Renal cortex interstitium (tissue), 11 donors: ENCODE results near the gene NOX3. TPM values are rescaled to one million over a fixed set of nuclear protein-coding genes. Genes with fewer than 3 reads are reported as not detected.
"Not testable (repeated sequence)": the region's sequence is repeated elsewhere in the genome, so short reads cannot be mapped to it uniquely, and the experiment has no call there.

Experiments used
- DNase-seq, 11 donors: peaks; one replicate each; pipeline ENCODE4 v3.0.0-alpha.2; 2013; ENCODE audit warnings: low read depth in 9 of 11, low spot score in 4 of 11; ENCODE audit errors: extremely low read depth in 1 of 11
- polyA plus RNA-seq, 3 donors: library from polyadenylated mRNA; unstranded; fragments of 120-200 nt; gene quantifications; one replicate each; pipeline ENCODE4 v1.2.1, GENCODE V29; 2013; ENCODE audit not compliant: insufficient read length in 3 of 3

Gene NOX3
- polyA plus RNA-seq, 3 donors = 1.1 to 1.7 (median 1.4) TPM

DNA sequence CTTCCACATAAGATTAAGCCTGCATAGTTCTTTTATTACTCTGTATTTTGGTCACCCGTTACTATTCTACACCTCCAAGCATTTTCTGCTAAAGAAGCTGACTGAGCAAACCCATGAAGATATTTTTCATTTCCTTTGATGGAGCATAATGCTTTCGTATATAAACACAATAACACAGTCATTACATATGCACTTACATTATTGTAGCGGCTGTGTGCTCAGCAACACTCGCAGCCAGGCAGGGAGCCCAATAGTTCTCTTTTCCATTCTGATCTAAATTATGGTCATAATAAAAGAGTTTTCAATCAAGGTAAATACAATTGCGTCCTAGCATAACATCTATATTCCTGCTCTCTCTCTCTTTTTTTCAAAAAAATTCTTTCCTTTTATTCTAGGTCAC is 71.7 kb downstream of the NOX3 start:
- DNase-seq = no peak

DNA sequence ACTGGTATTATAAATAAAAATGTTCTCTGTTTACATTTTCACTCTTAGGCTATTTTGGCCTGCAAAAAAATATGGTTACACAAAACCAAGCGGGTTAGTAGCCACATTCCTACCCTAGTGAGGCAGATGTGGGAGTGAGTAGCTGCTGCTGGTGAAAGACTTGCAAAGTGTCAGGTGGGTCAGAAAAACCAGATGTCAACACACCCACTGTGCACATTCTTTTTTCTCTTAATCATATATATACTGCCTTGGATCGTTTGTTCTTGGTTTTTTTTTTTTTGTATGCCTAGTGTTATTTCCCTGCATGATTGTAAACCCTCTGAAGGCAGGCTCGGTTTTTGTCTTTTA is 73.3 kb downstream of the NOX3 start:
- no peak for DNase-seq

DNA sequence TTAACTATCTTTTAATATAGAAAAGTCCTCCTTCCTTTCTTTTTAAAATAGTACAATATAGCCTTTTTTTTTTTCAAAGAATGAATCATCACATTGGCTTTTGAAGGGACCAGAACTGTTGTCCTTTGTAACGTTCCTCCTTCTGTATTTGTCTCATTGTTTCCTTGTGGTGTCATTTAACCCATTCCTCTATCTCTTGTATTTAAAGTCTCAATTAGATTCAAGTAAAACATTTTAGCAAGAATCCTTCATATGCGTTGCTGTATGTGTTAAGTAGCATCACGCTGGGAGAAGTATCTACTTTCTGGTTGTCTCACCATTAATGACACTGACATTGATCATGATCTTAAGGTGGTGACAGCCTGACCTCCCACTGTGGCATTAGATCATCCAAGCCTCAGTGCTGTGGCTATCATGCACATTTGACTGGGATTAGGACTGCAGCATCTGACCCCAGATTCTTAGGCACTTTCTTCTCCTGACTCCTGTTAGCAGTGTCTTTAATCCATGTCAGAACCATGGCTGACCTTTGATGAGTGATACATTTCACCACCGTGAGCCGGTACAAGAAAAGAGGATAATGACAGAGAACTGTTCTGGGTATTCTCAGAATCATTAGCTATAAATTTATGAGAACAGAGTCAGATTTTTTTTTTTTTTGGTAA is 73.8 kb downstream of the NOX3 start:
- no peak for DNase-seq

DNA sequence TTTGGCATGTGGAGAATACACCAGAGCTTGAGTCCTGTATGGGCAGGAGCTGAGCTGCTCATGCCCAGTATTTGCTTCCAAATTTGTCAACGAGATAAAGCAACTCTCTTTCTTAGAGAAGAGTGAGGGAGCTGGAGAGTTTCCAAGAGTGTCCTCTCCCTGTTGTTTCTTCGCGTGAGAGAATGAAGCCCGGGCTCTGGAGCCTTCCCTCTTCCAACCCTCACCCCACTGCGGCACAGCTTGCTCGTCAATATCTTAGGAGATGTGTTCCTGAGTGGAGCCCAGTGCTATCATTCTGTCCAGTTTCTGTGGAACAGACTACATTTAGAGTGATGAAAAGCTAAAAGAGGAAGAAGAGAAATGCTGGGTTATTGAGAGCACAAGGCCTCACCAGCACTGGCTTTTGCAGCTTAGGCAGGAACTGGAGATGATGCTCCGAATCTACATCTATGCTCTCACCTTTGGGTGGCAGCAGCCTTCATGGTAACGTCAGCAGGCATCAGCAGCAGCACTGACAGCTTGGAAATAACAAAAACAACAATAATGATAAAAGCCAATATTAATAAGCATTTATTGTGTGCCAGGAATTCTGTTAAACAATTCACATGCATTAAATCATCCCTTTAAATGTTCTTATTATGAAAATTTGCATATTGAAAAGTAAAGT is 74.8 kb downstream of the NOX3 start:
- DNase-seq = no peak

DNA sequence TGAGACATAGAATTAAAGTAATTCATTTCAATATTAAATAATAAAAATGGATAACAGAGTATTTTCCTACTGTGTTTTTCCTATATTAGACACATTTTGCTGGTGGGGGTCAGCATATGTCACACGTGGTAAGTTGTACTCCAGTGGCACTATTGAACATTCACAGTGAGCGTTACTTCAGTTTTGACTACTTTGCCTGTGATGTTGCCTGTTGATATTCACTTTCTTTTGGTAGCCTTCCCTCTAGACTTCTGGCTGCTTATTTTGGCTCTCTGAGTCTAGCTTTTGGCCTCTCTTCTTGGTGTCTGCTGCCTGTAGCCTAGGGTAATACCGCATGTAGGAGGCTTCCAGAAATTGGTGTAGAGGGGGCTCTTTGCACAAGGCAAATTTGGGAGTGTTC is 76.9 kb downstream of the NOX3 start:
- no peak for DNase-seq

DNA sequence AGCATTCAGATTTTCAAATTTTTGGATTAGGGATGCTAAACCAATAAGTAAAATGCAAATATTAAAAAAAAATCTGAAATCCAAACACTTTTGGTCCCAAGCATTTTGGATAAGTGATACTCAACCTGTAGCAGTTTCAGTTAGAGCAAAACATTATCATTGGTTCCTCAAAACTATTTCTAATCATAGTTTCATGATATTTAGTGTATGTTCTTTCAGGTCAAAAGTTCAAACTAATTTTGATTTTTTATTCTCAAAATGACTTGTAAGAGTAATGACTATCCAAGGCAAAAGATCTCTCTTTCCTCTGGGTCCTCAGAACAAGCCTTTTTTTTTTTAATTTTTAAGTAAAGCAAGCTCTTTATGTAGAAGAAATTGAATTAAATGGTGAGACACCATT is 77.4 kb downstream of the NOX3 start:
- no peak for DNase-seq

DNA sequence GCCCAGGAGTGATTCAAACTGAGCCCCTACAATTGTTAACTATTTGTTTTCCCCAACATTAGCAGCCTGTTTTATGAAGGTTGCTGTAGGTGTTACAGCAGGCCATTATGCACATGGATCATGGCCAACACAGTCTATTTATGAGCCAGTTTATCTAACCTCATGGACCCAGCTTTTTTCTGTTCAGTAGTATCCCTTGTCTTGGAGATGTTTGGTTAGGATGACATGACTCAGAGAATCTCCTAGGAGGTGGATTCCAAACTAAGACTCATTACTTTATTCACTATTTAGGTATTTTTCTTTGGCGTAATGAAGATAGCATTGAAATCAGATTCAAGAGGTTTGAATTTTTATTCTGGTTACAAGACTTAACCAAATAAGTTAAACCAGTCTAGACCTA is 78.6 kb downstream of the NOX3 start:
- DNase-seq = no peak

DNA sequence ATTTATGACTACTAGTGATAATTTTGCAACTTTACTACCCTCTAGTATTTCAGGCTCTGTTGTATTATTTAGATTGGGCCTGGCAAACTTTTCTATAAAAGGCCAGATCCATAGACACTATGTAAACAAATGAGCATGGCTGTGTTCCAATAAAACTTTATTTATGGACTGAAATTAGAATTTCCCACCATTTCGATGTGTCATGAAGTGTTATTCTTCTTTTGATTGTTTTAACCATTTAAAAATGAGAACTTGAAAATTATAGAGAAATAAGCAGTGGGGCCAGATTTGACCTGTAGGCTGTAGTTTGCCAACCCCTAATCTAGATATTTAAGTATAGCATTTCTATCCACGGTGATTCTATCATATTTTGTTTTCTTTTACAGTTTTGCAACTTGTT is 79.8 kb downstream of the NOX3 start:
- DNase-seq = no peak

DNA sequence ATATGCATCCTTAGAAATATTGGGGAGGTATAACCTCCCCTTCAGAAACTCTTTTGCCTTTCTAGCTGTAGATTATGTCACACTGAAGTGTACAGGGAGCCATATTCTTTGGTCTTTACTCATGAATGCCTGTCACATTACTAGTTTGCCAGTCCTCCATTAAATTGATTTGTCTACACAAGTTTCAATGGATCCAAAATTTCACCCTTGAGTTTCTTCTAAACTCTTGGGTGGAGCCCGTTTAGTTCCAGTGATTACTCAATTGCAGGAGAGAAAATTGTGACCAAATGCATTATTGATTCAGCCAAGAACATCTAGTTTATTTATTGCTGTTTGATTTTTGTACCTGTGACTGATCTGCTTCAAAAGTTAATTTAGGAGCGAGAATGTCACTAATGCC is 81.0 kb downstream of the NOX3 start:
- no peak for DNase-seq

DNA sequence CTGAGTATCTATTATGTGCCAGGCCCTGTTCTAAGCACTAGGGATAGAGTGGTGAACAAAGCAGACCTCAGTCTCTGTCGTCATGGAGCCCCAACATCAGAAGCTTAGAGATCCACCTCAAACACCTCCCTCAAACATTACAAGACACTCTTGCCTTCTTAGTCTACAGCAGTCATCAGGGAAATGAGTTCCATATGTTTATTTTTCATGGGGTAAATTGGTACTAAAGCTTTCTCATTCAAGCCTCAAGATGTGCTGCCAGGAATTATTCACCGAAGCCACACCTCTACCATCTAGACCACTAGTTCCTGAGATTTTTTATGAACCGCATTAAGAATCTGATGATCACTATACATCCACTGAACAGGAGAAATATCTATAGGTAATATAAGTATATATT is 82.4 kb downstream of the NOX3 start:
- no peak for DNase-seq

DNA sequence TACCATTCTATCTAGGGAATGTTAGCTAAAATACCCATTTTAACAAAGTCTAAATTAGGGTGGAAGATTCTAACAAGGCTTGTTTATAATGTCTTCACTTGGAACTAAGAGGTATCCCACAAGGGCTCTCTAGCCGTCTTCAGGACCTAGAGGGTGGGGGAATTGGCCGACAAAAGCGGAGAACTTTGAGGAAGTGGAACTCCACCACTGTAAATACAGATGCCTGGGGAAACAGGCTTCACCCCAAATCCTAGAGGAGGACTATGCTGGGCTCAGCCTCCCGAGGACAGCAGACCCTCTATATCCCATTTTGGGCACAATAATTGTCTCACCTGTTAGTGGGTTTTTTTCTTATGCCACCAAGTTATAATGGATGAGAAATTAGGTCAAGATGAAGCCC is 83.4 kb downstream of the NOX3 start:
- no peak for DNase-seq

DNA sequence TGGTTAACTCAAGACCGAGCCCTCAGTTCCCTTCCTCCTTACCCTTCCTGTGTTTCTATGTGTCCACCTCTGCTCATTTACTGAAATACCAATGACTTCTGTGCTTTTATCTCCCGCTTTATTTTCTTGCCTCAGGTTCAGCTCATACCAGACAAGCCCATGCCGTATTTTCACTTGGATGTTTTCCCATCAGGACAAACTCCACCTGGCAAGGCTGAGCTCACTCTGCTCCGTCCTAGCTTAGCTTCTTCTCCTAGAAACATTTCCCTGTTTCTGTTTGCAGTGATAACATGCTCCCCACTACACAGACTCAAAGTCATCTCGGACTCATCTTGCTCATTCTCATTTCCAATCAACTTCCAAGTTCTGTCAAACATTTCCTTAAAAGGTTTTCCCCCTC is 84.4 kb downstream of the NOX3 start:
- no peak for DNase-seq

DNA sequence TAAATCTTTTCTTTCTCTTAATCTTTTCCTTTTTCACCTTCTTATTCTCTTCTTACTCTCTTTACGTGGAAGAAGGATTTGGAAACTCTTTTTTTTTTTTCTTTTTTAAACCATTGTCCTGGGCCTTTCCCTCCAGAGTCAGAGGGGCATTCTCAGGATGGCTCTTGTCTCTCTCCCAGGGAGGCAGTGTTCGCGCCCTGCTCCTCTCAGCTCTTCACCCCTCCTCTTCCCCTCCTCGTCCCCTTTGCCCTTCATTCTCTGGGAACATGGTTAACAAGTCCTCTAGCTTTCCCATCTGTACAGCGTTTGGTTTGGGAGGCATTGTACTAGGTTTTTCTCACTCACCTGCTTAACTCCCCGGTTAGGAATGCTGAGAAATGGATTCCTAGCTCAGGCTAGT is 89.3 kb downstream of the NOX3 start:
- no peak for DNase-seq

DNA sequence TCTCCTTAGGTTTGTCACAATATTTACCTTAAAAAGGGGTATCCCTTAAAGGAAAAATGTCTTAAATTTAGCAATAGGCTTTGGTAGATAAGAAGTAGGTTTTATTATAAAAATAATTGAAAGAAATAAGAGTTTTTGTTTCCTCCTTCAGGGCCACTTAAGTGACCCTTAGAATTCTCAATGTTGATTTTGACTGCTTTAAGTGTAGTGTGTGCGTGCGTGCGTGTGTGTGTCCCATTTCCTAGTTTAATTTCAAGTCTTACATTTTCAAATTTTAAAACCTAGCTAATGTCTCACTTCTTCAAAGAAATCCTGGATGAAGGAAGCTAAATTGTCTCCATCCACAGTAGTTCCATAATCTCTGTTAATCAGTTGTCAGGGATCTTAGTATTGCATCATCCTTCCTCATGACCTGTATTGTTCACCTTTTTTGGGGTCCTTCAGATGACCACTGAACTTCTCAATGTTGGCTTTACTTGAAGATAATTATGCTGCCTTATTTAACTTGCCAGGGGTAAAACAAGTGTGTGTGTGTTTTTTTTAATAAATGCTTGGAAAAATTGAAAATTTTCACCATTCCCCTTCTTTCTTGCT is 90.7 kb downstream of the NOX3 start:
- DNase-seq = no peak

DNA sequence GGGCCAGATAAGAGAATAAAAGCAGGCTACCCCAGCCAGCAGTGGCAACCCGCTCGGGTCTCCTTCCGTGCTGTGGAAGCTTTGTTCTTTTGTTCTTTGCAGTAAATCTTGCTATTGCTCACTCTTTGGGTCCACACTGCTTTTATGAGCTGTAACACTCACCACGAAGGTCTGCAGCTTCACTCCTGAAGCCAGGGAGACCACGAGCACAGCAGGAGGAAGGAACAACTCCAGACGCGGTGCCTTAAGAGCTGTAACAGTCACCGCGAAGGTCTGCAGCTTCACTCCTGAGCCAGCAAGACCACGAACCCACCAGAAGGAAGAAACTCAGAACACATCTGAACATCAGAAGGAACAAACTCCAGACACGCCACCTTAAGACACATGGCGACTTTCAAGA is 91.6 kb downstream of the NOX3 start:
- DNase-seq = not testable (repeated sequence)

DNA sequence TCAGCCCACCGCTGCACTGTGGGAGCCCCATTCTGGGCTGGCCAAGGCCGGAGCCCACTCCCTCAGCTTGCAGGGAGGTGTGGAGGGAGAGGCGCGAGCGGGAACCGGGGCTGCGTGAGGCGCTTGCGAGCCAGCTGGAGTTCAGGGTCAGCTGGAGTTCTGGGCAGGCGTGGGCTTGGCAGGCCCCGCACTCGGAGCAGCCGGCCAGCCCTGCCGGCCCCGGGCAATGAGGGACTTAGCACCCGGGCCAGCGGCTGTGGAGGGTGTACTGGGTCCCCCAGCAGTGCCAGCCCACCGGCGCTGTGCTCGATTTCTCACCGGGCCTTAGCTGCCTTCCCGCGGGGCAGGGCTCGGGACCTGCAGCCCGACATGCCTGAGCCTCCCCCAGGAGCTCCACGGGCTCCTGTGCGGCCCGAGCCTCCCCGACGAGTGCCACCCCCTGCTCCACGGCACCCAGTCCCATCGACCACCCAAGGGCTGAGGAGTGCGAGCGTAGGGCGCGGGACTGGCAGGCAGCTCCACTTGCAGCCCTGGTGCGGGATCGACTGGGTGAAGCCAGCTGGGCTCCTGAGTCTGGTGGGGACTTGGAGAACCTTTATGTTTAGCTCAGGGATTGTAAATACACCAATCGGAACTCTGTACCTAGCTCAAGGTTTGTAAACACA is 92.5 kb downstream of the NOX3 start:
- DNase-seq = not testable (repeated sequence)

DNA sequence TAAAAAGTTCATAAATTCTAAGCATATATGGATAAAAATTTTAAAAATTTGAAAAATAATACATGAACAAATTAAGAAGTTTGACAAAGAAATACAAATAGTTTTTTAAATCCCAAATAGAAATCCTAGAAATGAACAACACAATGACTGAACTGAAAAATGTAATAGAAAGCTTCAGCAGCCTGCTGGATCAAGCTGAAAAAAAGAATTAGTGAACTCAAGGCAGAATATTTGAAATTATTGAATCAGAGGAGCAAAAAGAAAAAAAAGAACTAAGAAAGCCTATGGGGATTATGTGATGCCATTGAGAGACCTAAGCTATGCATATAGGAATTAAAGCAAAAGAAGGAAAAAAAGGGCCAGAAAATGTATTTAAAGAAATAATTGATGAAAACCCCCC is 101.5 kb downstream of the NOX3 start:
- no peak for DNase-seq

DNA sequence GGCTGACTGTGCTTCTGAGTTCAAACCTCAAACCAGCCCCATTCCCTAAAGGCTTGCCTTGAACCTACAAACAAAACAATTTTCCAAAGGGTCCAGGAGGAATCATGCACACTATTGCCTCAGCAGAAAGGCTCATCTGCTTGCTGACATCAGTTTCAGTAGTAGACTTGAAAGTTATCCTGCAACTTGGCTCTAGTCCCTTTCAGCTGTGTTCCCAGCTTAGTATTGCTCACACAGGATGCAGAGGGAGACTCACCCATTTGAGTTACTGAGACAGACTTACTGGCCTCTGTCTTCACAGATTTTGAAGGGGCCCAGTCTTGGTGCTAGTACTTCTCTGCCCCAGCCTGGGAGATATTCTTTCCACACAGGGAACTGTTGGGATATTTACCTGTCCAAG is 102.8 kb downstream of the NOX3 start:
- no peak for DNase-seq

DNA sequence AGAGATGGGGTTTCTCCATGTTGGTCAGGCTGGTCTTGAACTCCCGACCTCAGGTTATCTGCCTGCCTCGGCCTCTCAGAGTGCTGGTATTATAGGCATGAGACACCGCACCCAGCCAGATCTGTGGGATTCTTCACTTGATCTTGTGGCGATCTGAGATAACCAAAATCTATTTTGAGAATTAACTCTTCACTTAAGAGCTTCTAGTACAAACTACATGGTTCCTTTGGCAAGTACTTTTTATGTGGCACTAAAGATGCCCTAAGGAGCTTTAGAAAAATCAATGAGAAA is 103.6 kb downstream of the NOX3 start:
- DNase-seq = no peak

DNA sequence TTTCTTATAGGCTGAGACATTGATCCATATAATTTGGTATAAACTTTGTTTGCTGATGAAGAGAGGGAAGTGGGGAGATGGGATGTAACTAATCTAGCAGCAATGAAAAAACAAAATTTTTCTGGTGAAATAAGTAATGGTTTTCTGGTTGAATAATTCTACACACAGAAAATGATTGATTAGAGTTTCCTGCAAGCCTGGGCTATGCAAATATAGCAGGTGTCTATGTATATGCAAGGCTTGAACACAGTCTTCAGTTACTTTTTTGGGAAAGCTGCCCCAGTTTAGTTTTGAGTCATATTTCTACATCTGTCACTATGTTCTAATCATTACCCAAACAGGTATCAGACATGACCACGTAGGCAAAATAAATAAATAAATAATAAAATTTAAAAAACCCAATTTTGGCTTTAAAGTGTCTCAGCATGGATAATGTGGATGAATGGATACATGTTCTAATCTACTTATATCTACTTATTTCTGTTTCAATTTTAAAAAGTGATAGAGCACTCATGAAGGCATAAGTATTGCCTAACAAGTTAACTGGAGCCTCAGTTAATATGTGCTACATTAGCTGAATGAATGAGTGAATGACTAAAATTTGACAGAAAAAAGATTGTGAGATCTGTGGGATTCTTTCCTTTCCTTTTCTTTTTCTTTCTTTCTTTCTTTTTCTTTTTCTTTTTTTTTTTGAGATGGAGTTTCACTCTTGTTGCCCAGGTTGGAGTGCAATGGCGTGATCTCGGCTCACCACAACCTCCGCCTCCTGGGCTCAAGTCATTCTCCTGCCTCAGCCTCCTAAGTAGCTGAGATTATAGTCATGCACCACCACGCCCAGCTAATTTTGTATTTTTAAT is 104.1 kb downstream of the NOX3 start:
- DNase-seq = no peak
